Measurements from ENCODE around the gene TMOD4.

The TMOD4 gene

DNA sequence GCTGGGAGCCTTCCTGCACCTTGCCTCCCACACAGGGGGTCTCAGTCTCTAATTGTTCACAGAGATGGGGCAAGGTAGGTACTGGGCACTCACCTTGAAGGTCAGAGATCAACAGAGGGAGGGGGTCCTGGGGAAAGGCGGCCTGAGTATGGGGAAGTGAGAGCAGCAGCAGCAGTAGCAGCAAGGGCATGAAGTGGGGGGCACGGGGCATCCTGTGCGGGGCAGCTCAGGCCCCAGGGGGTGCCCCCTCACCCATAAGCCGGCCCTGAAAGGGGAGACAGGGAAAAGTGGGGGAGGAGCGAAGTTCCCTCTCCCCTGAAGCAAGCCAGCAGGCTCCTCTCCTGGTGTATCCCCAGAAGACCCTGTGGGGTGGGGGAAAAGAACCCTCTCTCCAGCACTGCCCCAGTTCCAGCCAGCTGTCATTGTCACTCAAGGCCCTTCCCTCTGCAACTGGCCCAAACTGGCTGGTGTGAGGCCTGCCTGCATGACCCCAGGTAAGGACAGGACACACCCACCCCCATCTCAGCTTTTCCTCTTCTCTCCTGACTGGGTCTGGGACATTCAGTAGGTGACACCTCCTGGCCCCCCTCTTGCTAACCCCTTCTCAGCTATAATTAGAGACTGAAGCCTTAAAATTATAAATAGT, 33.2 kb downstream of the TMOD4 start:
- no peak for DNase-seq (ENCODE audit: low read depth)

DNA sequence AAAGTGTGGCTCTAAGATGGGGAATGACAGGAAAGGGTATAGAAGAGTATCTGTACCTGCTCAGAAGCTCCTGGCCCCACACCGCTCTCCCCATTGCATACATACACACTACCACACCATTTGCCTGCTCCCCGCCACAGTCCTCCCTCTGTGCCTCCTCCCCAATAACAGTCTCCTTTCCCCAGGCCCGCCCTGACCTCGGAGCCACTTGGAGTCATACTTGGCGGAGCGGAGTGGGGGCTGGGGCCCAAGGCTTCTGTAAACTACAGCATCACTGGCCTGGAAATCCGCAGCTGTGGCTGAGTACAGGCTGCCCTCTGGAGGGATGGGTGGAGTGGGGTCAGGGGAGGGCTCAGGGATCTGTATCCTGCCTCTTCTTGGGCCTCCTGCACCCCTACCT, 38.0 kb downstream of the TMOD4 start:
- DNase-seq (ENCODE audit: low read depth) = no peak

DNA sequence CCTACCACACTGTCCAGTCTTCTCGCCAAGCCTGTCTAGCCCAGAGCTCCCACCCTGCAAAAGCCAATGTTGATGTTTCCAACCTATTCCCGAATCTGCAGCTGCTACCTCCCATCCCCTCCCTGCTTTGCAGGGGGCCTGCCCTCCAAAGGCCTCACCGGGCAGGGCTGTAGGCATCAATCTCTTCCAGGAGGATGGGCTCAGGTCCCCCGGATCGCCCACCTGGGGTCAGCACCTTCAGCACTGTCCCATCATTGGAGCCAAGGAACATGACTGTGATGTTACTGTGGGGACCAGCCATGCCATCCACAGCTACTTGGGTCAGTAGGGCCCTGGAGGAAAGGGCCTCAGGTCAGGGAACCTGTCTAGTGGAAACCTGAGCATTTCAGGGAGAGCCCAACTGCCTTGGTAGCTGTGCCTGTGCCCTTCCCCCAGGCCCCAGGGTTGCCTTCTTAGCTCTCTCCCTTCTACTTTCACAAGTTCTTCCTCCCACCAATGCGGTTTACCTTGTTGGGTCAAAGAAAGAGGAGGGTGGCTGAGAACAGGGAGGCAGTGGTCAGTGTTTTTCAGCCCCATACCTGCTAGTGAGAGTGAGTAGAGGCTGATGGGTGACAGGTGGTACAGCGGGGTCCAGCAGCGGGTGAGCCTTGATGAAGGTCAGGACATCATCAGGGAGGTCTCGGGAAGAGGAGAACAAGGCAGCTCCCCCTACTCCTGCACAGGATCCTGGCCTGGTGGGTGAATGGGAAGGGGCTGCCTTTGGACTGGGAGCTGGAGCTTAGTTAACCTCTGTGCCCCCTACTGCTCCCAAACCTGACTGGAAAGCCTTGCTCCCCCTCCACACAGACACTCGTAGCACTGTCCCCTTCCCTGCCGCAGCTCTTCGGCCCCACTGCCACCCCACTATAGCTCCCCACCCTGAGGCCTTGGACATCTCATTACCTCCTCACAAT, 40.1 kb downstream of the TMOD4 start:
- DNase-seq (ENCODE audit: low read depth) = no peak

- no peak for DNase-seq (ENCODE audit: low read depth)
These were observed 40.8 kb downstream of the TMOD4 start for GRCh38 chr1:151134991-151135390.

DNA sequence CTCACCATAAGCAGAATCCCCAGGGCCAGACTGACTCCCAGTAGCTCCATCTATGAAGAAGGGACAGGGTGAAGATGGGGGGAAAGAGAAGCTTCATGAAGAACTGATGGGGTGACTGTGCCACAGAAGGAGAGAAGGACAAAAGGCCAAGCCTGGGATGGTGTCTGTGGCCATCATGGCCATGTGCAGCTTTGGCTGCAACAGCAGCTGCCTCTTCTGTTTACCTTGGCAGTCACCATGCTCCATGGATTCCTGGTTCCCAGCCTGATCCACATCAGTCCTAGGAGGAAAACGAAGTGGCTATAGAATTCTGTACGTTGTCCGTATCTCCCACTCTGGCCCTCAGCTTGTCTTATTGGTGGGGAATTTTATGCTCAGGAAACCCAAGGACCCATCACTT, 41.4 kb downstream of the TMOD4 start:
- DNase-seq (ENCODE audit: low read depth) = no peak

DNA sequence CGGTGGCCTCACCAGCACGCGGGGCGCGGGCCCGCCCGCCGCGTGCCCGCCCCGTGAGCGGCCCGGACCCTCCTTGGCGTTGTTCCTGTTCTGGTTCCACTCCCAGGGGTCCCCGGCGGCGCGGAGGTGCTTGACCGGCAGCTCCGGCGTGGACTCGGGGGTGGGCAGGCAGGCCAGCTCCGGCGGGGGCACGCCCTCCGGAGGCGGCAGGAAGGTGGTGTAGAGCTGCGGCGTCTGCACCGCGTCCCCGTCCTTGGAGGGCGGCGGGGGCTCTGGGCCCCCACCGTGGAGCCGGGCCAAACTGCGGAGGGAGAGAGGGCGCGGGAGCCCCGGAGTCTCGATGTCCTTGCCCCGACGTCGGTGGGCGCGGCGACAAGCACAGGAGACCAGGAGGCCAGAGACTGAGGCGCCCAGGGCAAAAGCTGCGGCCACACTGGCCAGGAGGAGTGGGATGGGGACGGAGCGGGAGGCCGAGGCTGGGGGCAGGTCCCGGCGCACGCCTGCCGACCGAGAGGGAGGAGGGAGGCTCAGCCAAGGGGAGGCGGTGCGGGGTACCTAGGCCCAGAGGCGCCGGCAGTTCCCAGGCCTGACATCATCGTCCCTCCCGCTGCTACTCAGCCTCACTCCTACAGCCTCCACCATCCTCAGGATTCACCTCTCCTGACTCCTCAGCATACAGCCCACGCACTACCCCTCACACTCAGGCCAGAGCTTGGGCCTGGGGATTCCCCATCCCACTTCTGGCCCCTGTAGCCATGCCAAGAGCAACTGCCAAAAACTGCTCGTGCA, 42.6 kb downstream of the TMOD4 start:
- no peak for DNase-seq (ENCODE audit: low read depth)

- no peak for DNase-seq (ENCODE audit: low read depth)
These were observed 43.3 kb downstream of the TMOD4 start for GRCh38 chr1:151132335-151133017.

- no peak for DNase-seq (ENCODE audit: low read depth)
These were observed 44.0 kb downstream of the TMOD4 start for GRCh38 chr1:151131701-151132334.

DNA sequence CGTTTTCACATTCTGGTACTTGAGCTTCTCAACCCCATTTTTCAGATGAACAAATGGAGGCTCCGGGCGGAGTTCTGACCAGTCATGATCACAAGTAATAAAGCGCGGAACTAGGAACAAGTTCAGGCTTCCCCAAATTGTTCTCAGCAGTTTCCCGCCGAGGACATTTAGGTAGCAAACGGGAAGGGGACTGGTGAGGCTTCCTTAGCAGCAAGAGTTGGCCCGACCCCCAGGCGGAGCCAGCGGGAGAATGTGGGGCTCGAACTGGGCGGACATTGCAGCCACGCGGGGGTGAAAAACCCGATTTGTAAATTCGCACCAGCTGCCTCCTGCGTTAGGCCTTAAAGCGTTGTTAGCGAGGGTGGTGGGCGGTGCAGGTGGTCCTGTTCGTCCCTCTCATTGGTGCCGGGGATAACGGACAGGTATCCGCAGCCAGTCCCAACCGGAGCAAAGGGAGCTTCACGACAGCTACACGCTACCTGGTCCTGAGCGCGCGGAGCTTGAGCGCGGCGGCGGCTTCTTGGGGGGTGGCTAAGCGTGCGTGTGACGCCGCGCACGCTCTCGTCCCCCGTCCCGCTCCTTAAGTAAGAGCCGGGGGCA, 44.7 kb downstream of the TMOD4 start:
- peak; percentile 86 for DNase-seq (ENCODE audit: low read depth)

DNA sequence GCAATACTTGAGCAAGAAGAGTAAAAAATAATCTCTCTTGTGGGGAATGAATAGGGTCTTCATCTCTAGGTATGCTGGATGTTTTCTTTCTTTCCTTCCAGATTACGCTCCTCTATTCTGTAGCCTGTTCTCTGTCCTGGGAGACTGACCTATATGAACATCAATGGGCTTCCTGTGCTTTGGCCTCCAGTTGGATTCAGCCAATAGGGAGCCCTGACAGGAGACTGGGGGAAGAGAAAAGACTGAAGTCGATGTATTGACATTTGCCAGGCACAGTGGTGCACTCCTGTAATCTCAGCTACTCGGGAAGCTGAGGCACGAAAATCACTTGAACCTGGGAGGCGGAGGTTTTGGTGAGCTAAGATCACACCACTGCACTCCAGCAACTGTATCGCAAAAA, 47.0 kb downstream of the TMOD4 start:
- DNase-seq (ENCODE audit: low read depth) = no peak

DNA sequence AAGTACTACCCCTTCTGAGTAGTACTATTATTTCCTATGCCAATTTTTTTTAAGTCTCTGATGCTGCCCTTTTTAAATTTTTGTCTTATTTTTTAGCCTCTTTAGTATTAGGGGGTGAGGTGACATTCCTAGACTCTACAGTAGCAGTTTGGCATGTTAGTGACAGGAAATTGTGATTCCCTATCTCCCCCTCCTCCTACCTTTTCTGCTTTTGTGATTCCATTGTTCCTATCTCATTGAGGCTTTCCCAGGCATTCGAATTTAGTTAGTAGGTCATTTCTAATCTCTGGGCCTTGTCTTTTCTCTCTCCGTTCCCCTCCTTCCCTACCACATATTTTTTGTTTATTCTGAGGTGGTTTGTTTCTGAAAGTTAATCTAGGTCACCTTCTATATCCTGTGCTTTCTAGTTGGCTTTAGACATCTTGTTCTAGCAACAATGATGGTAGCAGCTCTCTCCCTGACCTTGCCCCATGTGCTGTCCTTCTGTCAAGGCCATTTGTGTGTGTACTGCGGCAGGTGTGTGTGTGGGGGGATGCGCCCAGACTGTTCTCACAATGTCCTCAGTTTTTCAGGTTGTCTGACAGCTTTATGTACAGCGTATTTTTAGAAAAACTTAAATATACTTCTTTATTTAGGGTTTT, 50.9 kb downstream of the TMOD4 start:
- no peak for DNase-seq (ENCODE audit: low read depth)

Data from EH (cell line).